Vagina (tissue), 2 donors: Measurements from ENCODE around the gene ARFGEF3. TPM values are rescaled to one million over a fixed set of nuclear protein-coding genes. Genes with fewer than 3 reads are reported as not detected.

Experiments used
- DNase-seq, 2 donors: peaks; one replicate each; pipeline ENCODE4 v3.0.0-alpha.2; 2017; ENCODE audit errors: extremely low spot score in 2 of 2
- H3K27ac ChIP-seq: fragments of 200-600 bp; sonication (generic); one replicate; pipeline ENCODE4 v1.5.1; 2019
- H3K27me3 ChIP-seq: fragments of 200-600 bp; sonication (generic); one replicate; pipeline ENCODE4 v1.5.1; 2019
- H3K36me3 ChIP-seq, 2 donors: fragments of 200-600 bp; sonication (generic); one replicate each; pipeline ENCODE4 v1.5.1; 2017 to 2019
- H3K4me1 ChIP-seq: fragments of 200-600 bp; sonication (generic); one replicate; pipeline ENCODE4 v1.5.1; 2019
- H3K4me3 ChIP-seq, 2 donors: fragments of 200-600 bp; sonication (generic); 1 replicate in 1 of 2; 2 replicates in 1 of 2; pipeline ENCODE4 v1.5.1; 2016 to 2019
- H3K9me3 ChIP-seq: fragments of 200-600 bp; sonication (generic); one replicate; pipeline ENCODE4 v1.5.1; 2019
- CTCF ChIP-seq, 3 experiments: fragments of 450-650 bp in 2 of 3; fragments of 200-600 bp in 1 of 3; sonication (generic) in 1 of 3; IDR thresholded peaks; one replicate each; pipeline ENCODE4 v1.5.1; 2017 to 2019; ENCODE audit warnings: antibody characterized with exemption in 3 of 3, mild to moderate bottlenecking in 2 of 3, moderate library complexity in 2 of 3
- POLR2A ChIP-seq, 2 donors: fragments of 450-650 bp; IDR thresholded peaks; one replicate each; pipeline ENCODE4 v1.6.1; 2017; ENCODE audit warnings: antibody characterized with exemption in 2 of 2, mild to moderate bottlenecking in 2 of 2, moderate library complexity in 2 of 2
- POLR2AphosphoS5 ChIP-seq, 2 donors: sonication (generic); formaldehyde crosslinking; IDR thresholded peaks; one replicate each; pipeline ENCODE4 v1.9.0; 2017; ENCODE audit warnings: antibody characterized with exemption in 2 of 2, mild to moderate bottlenecking in 2 of 2, low read depth in 1 of 2; ENCODE audit not compliant: insufficient read depth in 1 of 2
- intact Hi-C: fragments of 100-400 bp; cut with DNase I; formaldehyde crosslinking; loops from one replicate; pipeline ENCODE4 v1.15.1; 2023
- total RNA-seq: library from RNA; depleted of rRNA; stranded (reverse); fragments of >200 nt; gene quantifications from one replicate; pipeline ENCODE4 v1.2.3, GENCODE V29; 2016

Gene ARFGEF3
- total RNA-seq, 1 donor from 2014 or later, result 2.2 TPM

DNA sequence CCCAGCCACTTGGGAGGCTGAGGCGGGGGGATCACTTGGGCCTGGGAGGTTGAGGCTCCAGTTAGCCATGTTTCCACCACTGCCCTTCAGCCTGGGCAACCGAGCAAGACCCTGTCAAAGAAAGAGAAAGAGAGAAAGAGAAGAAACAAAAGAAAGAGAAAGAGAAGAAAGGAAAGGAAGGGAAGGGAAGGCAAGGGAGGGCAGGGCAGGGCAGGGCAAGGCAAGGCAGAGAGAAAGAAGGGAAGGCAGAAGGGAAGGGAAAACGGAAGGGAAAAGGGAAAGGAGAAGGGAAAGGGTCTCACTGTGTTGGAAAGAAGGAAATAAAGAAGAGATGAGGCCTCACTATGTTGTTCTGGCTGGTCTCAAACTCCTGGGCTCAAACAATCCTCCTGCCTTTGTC is 104.4 kb downstream of the ARFGEF3 start:
- H3K36me3 ChIP-seq, result no peaks in the 10 kb centered on the region
- no peaks in the 10 kb centered on the region for H3K27me3 ChIP-seq
- no peak overlapping the region for H3K4me3 ChIP-seq
- intact Hi-C loops, result no loop called here
- no peaks in the 10 kb centered on the region for H3K4me1 ChIP-seq
- DNase-seq, result no peak
- no peak for TF ChIP-seq POLR2A (IDR thresholded peaks at IDR 0.05)
- no peak for TF ChIP-seq CTCF (IDR thresholded peaks at IDR 0.05)
- no peak for TF ChIP-seq POLR2AphosphoS5 (IDR thresholded peaks at IDR 0.05; ENCODE audit: insufficient read depth in 1 of 2, low read depth in 1 of 2)
- no peak overlapping the region for H3K27ac ChIP-seq
- no peaks in the 10 kb centered on the region for H3K9me3 ChIP-seq

GRCh38 chr6:138267971-138268895 is 106.5 kb downstream of the ARFGEF3 start:
- no peaks in the 10 kb centered on the region for H3K27me3 ChIP-seq
- no peak overlapping the region for H3K4me3 ChIP-seq
- H3K4me1 ChIP-seq, result no peaks in the 10 kb centered on the region
- intact Hi-C loops, result no loop called here
- no peak overlapping the region for H3K27ac ChIP-seq
- H3K36me3 ChIP-seq, result no peaks in the 10 kb centered on the region
- TF ChIP-seq POLR2AphosphoS5 (IDR thresholded peaks at IDR 0.05; ENCODE audit: insufficient read depth in 1 of 2, low read depth in 1 of 2) (no peak), CTCF (IDR thresholded peaks at IDR 0.05) (no peak), POLR2A (IDR thresholded peaks at IDR 0.05) (no peak)
- H3K9me3 ChIP-seq, result no peaks in the 10 kb centered on the region
- no peak for DNase-seq

DNA sequence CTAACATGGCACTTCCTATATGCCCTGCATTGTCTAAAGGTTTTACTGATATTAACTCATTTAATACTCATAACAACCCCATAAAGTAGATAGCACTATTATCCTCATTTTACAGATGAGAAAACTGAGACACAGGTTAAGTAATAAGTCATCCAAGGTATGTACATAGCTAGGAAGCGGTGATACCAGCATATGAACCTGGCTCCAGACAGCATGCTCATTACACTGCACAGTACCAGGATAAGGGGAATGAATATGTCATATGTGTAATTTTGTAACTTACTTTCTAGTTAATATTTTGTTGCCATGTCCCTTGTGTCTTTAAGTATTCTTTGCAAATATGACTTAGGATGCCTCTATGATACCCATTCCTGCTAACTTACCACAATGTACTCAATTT is 109.7 kb downstream of the ARFGEF3 start:
- H3K4me3 ChIP-seq, result no peak overlapping the region
- no peak for TF ChIP-seq POLR2AphosphoS5 (IDR thresholded peaks at IDR 0.05; ENCODE audit: insufficient read depth in 1 of 2, low read depth in 1 of 2)
- TF ChIP-seq POLR2A (IDR thresholded peaks at IDR 0.05), result no peak
- no peak for TF ChIP-seq CTCF (IDR thresholded peaks at IDR 0.05)
- no peaks in the 10 kb centered on the region for H3K9me3 ChIP-seq
- no peaks in the 10 kb centered on the region for H3K36me3 ChIP-seq
- H3K27ac ChIP-seq, result no peak overlapping the region
- H3K4me1 ChIP-seq, result no peaks in the 10 kb centered on the region
- intact Hi-C loops, result no loop called here
- H3K27me3 ChIP-seq, result no peaks in the 10 kb centered on the region
- no peak for DNase-seq

DNA sequence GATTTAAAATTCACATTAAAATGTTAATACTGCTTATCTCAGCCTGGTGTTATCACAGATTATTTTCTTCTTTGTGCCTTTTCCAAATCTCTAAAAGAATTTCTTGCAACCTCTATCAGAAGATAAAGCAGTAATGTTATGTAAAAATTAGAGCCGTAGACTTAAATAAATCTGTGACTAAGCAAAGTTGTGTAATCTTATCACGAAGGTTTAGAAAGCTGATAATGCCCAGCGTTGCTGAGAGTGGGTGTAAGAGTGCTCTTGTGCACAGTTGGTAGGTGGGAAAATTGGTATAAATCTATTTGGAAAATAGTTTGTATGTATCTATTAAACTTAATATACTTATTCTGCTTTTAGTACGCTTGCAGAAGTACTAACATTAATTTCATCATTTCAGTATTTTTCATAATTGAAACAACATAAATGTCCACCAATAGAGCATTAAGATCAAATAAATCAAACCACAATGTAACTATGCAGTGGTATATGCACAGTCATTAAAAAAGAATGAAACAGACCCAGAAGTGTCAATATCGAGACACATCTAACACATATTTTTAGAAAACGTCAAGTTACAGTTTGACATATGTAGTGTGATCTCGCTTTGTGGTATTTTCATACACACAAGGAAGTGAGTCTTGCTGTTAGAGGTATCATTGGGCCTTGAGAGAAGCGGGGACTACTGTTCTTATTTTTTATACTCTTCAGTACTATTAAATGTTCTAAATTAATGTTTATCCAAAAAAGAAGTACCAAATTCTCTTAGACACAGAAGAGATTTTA is 111.0 kb downstream of the ARFGEF3 start:
- H3K4me1 ChIP-seq, result no peaks in the 10 kb centered on the region
- intact Hi-C loops, result no loop called here
- H3K4me3 ChIP-seq, result no peak overlapping the region
- H3K27ac ChIP-seq, result no peak overlapping the region
- no peaks in the 10 kb centered on the region for H3K27me3 ChIP-seq
- no peaks in the 10 kb centered on the region for H3K36me3 ChIP-seq
- DNase-seq, result no peak
- TF ChIP-seq CTCF (IDR thresholded peaks at IDR 0.05) (no peak), POLR2AphosphoS5 (IDR thresholded peaks at IDR 0.05; ENCODE audit: insufficient read depth in 1 of 2, low read depth in 1 of 2) (no peak), POLR2A (IDR thresholded peaks at IDR 0.05) (no peak)
- no peaks in the 10 kb centered on the region for H3K9me3 ChIP-seq
